HepG2 (cell line): ENCODE results near the gene CCDC116. TPM values are rescaled to one million over a fixed set of nuclear protein-coding genes. Genes with fewer than 3 reads are reported as not detected.

Experiments
- ATF6 ChIP-seq: sonication (generic); formaldehyde crosslinking; conservative IDR thresholded peaks from 2 replicates; pipeline ENCODE4 v1.4.0; 2020; ENCODE audit warnings: missing genetic modification reagents
- GPN1 ChIP-seq: sonication (generic); formaldehyde crosslinking; IDR thresholded peaks from 2 replicates; pipeline ENCODE4 v1.5.1; 2020; ENCODE audit warnings: missing genetic modification reagents, borderline replicate concordance
- LBX2 ChIP-seq: sonication (generic); formaldehyde crosslinking; IDR thresholded peaks from 2 replicates; pipeline ENCODE4 v1.5.0; 2020; ENCODE audit warnings: missing genetic modification reagents, mild to moderate bottlenecking, borderline replicate concordance
- MTF2 ChIP-seq: sonication (generic); formaldehyde crosslinking; IDR thresholded peaks from 2 replicates; pipeline ENCODE4 v1.5.0; 2020; ENCODE audit warnings: missing genetic modification reagents, borderline replicate concordance
- PAF1 ChIP-seq: IDR thresholded peaks from 2 replicates; pipeline ENCODE4 v1.6.1; 2016; ENCODE audit warnings: missing genetic modification reagents, missing compliant biosample characterization
- SNAPC4 ChIP-seq: sonication (generic); formaldehyde crosslinking; IDR thresholded peaks from 2 replicates; pipeline ENCODE4 v1.4.0; 2020; ENCODE audit warnings: mild to moderate bottlenecking, missing genetic modification reagents
- TBP ChIP-seq: sonication (generic); formaldehyde crosslinking; IDR thresholded peaks from 2 replicates; pipeline ENCODE4 v1.5.0; 2020; ENCODE audit warnings: missing genetic modification reagents
- ZFYVE20 ChIP-seq: sonication (generic); formaldehyde crosslinking; IDR thresholded peaks from 2 replicates; pipeline ENCODE4 v1.8.0; 2023; ENCODE audit warnings: low read depth, mild to moderate bottlenecking, moderate library complexity, missing genetic modification reagents, borderline replicate concordance
- ZKSCAN5 ChIP-seq: sonication (generic); formaldehyde crosslinking; IDR thresholded peaks from 2 replicates; pipeline ENCODE4 v1.5.1; 2020; ENCODE audit warnings: mild to moderate bottlenecking, missing genetic modification reagents
- ZNF263 ChIP-seq: sonication (generic); formaldehyde crosslinking; IDR thresholded peaks from 2 replicates; pipeline ENCODE4 v1.4.0; 2020; ENCODE audit warnings: missing genetic modification reagents
- ZNF350 ChIP-seq: sonication (generic); formaldehyde crosslinking; IDR thresholded peaks from 2 replicates; pipeline ENCODE4 v1.4.0; 2020; ENCODE audit warnings: mild to moderate bottlenecking, low read depth, missing genetic modification reagents, borderline replicate concordance
- ZNF746 ChIP-seq: sonication (generic); formaldehyde crosslinking; IDR thresholded peaks from 2 replicates; pipeline ENCODE4 v1.8.0; 2022; ENCODE audit warnings: mild to moderate bottlenecking, missing genetic modification reagents
- ZSCAN30 ChIP-seq: sonication (generic); formaldehyde crosslinking; IDR thresholded peaks from 2 replicates; pipeline ENCODE4 v1.5.0; 2020; ENCODE audit warnings: mild to moderate bottlenecking, missing genetic modification reagents
- polyA plus RNA-seq, 8 experiments: library from polyadenylated mRNA; depleted of rRNA in 3 of 8; stranded (reverse) in 7 of 8; unstranded in 1 of 8; fragments of >200 nt; fragmentation: Illumina TruSeq in 4 of 8; extraction: Trizol in 4 of 8; gene quantifications; 2 replicates each; pipeline versions ENCODE4 v1.2.1 to v1.2.3, GENCODE V29; 2011 to 2016; ENCODE audit warnings: low read depth in 4 of 8, missing spikeins in 1 of 8, mixed read lengths in 1 of 8; ENCODE audit not compliant: insufficient read depth in 1 of 8
- total RNA-seq, 5 experiments: library from RNA; depleted of rRNA; stranded (reverse); fragments of >200 nt; fragmentation: Illumina TruSeq; extraction: Trizol; gene quantifications; 2 replicates each; pipeline ENCODE4 v1.2.3, GENCODE V29; 2016; ENCODE audit warnings: low read depth in 1 of 5
- TF ChIP-seq, protein P1 (sequence below): sonication (generic); formaldehyde crosslinking; IDR thresholded peaks from 2 replicates; pipeline ENCODE4 v1.9.0; 2021; ENCODE audit warnings: missing genetic modification reagents, borderline replicate concordance

Gene CCDC116
- total and polyA plus RNA-seq, 2 of the 13 experiments (the other 11 are each of a cell fraction or from before 2014, with no cell fraction given), result 0.15 to 0.33 TPM

GRCh38 chr22:21641789-21642583, 9.4 kb downstream of the CCDC116 start, which contains the start of gene SDF2L1 (continued):
- 0 out of 2 replicates have a peak, but pooled peaks have one; percentile 52 for TF ChIP-seq SNAPC4
- TF ChIP-seq ZNF350 (CRISPR knock-in tag), result no peak
- no peak for TF ChIP-seq PAF1 (CRISPR knock-in tag)
- TF ChIP-seq ZKSCAN5 (CRISPR knock-in tag), result no peak
- TF ChIP-seq, protein P1, sequence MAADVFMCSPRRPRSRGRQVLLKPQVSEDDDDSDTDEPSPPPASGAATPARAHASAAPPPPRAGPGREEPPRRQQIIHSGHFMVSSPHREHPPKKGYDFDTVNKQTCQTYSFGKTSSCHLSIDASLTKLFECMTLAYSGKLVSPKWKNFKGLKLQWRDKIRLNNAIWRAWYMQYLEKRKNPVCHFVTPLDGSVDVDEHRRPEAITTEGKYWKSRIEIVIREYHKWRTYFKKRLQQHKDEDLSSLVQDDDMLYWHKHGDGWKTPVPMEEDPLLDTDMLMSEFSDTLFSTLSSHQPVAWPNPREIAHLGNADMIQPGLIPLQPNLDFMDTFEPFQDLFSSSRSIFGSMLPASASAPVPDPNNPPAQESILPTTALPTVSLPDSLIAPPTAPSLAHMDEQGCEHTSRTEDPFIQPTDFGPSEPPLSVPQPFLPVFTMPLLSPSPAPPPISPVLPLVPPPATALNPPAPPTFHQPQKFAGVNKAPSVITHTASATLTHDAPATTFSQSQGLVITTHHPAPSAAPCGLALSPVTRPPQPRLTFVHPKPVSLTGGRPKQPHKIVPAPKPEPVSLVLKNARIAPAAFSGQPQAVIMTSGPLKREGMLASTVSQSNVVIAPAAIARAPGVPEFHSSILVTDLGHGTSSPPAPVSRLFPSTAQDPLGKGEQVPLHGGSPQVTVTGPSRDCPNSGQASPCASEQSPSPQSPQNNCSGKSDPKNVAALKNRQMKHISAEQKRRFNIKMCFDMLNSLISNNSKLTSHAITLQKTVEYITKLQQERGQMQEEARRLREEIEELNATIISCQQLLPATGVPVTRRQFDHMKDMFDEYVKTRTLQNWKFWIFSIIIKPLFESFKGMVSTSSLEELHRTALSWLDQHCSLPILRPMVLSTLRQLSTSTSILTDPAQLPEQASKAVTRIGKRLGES (CRISPR knock-in tag), result no peak
- no peak for TF ChIP-seq ATF6 (CRISPR knock-in tag)
- peak; percentile 34; the same call in 1 of the 2 replicates for TF ChIP-seq GPN1 (CRISPR knock-in tag)
- TF ChIP-seq ZNF263 (CRISPR knock-in tag), result peak; percentile 45; the same call in 1 of the 2 replicates
- TF ChIP-seq ZFYVE20 (CRISPR knock-in tag), result no peak
- TF ChIP-seq LBX2 (CRISPR knock-in tag), result no peak
- no peak for TF ChIP-seq MTF2 (CRISPR knock-in tag)
- TF ChIP-seq TBP (CRISPR knock-in tag), result no peak
- no peak for TF ChIP-seq ZSCAN30 (CRISPR knock-in tag)
- TF ChIP-seq ZNF746 (CRISPR knock-in tag), result no peak; the same call in 1 of the 2 replicates
